ENCODE measurements around the gene HBM. TPM values are rescaled to one million over a fixed set of nuclear protein-coding genes. Genes with fewer than 3 reads are reported as not detected.

The HBM gene
- total RNA-seq, 1 experiment from 2014 or later: not detected

- H3K36me3 ChIP-seq (ENCODE audit: insufficient read depth, low read length, poor library complexity, severe bottlenecking): peaks cover 27% of the 10 kb centered on the region
- ChIA-PET POLR2A (ENCODE audit: low non-redundant PET) (no interaction called here), CTCF (no interaction called here)
- intact Hi-C loops (cut with micrococcal nuclease; ENCODE audit: unreplicated experiment): no loop called here
- TF ChIP-seq EZH2 (IDR thresholded peaks at IDR 0.05; ENCODE audit: borderline replicate concordance, low read depth, low read length, poor library complexity, severe bottlenecking) (no peak), CTCF (conservative IDR thresholded peaks at IDR 0.05; ENCODE audit: low read depth, low read length) (no peak)
- H3K4me1 ChIP-seq (ENCODE audit: insufficient read depth, low read length, poor library complexity, severe bottlenecking): peaks cover 11% of the 10 kb centered on the region
- H3K27me3 ChIP-seq (replicated peaks; ENCODE audit: insufficient read depth, low read depth, low read length, poor library complexity): no peaks in the 10 kb centered on the region
- no peak overlapping the region for H3K4me3 ChIP-seq (ENCODE audit: low read depth, low read length, poor library complexity, severe bottlenecking)
- H3K27ac ChIP-seq (ENCODE audit: low read depth, low read length, poor library complexity, severe bottlenecking): no peak overlapping the region
- no peak for DNase-seq (ENCODE audit: low spot score)
- BruUV-seq (replicated peaks): no TSS peak
- H3K9me3 ChIP-seq (ENCODE audit: low read depth, low read length, poor library complexity, severe bottlenecking): no peaks in the 10 kb centered on the region
Measured at GRCh38 chr16:185213-185612, 19.4 kb downstream of the HBM start.

GRCh38 chr16:185691-186090 is 19.9 kb downstream of the HBM start:
- Histone ChIP-seq H3K27me3 (replicated peaks; ENCODE audit: insufficient read depth, low read depth, low read length, poor library complexity) (no peaks in the 10 kb centered on the region), H3K9me3 (ENCODE audit: low read depth, low read length, poor library complexity, severe bottlenecking) (no peaks in the 10 kb centered on the region), H3K4me1 (ENCODE audit: insufficient read depth, low read length, poor library complexity, severe bottlenecking) (peaks cover 6% of the 10 kb centered on the region), H3K4me3 (ENCODE audit: low read depth, low read length, poor library complexity, severe bottlenecking) (no peak overlapping the region), H3K36me3 (ENCODE audit: insufficient read depth, low read length, poor library complexity, severe bottlenecking) (peaks cover 32% of the 10 kb centered on the region), H3K27ac (ENCODE audit: low read depth, low read length, poor library complexity, severe bottlenecking) (no peak overlapping the region)
- intact Hi-C loops (cut with micrococcal nuclease; ENCODE audit: unreplicated experiment): no loop called here
- ChIA-PET CTCF (no interaction called here), POLR2A (ENCODE audit: low non-redundant PET) (no interaction called here)
- no peak for DNase-seq (ENCODE audit: low spot score)
- TF ChIP-seq CTCF (conservative IDR thresholded peaks at IDR 0.05; ENCODE audit: low read depth, low read length): no peak
- TF ChIP-seq EZH2 (IDR thresholded peaks at IDR 0.05; ENCODE audit: borderline replicate concordance, low read depth, low read length, poor library complexity, severe bottlenecking): no peak
- no TSS peak for BruUV-seq (replicated peaks)

- CTCF ChIA-PET: no interaction called here
- no peak overlapping the region for H3K4me3 ChIP-seq (ENCODE audit: low read depth, low read length, poor library complexity, severe bottlenecking)
Measured at GRCh38 chr16:187330-187729, 21.6 kb downstream of the HBM start.

More at GRCh38 chr16:187330-187729, 21.6 kb downstream of the HBM start:
- POLR2A ChIA-PET (ENCODE audit: low non-redundant PET): no interaction called here
- TF ChIP-seq EZH2 (IDR thresholded peaks at IDR 0.05; ENCODE audit: borderline replicate concordance, low read depth, low read length, poor library complexity, severe bottlenecking): no peak
- no peak for TF ChIP-seq CTCF (conservative IDR thresholded peaks at IDR 0.05; ENCODE audit: low read depth, low read length)
- intact Hi-C loops (cut with micrococcal nuclease; ENCODE audit: unreplicated experiment): no loop called here
- H3K4me1 ChIP-seq (ENCODE audit: insufficient read depth, low read length, poor library complexity, severe bottlenecking): no peaks in the 10 kb centered on the region
- no TSS peak for BruUV-seq (replicated peaks)
- H3K27me3 ChIP-seq (replicated peaks; ENCODE audit: insufficient read depth, low read depth, low read length, poor library complexity): no peaks in the 10 kb centered on the region
- no peaks in the 10 kb centered on the region for H3K9me3 ChIP-seq (ENCODE audit: low read depth, low read length, poor library complexity, severe bottlenecking)
- no peak for DNase-seq (ENCODE audit: low spot score)
- H3K27ac ChIP-seq (ENCODE audit: low read depth, low read length, poor library complexity, severe bottlenecking): no peak overlapping the region
- H3K36me3 ChIP-seq (ENCODE audit: insufficient read depth, low read length, poor library complexity, severe bottlenecking): peaks cover 46% of the 10 kb centered on the region

Measured in A673 (cell line).